ENCODE results near the gene SNX9.
"Not testable (repeated sequence)": the region's sequence is repeated elsewhere in the genome, so short reads cannot be mapped to it uniquely, and the experiment has no call there.

SNX9 gene

GRCh38 chr6:157887892-157888291, 64.8 kb downstream of the SNX9 start:
- DNase-seq (ENCODE audit: low spot score): no peak

- no peak for DNase-seq (ENCODE audit: low spot score)
These were observed 68.7 kb downstream of the SNX9 start for GRCh38 chr6:157891544-157892362.

DNA sequence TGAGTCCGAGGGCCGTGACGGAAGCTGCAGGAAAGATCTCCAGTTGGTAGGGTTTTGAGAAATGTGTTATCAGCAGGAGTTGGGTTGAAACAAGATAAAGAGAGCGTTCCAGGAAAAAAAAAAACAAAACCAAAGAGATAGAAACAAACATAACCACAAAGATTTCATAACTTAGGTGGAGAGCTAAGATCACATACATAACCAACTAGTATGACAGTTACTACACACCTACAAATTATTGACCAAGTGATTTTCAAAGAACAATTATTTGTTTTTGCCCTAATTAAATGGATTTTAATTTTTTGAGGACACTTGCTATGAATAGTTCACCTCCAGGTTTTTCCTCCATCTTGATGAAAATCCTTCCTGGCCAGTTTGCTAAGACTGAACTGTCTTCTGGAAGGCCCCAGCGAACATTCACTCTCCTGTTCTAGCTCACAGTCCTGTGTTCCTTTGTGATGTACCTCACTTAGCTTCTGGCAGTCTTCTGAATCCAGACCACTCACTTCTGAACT, 69.4 kb downstream of the SNX9 start:
- DNase-seq (ENCODE audit: low spot score): no peak

DNA sequence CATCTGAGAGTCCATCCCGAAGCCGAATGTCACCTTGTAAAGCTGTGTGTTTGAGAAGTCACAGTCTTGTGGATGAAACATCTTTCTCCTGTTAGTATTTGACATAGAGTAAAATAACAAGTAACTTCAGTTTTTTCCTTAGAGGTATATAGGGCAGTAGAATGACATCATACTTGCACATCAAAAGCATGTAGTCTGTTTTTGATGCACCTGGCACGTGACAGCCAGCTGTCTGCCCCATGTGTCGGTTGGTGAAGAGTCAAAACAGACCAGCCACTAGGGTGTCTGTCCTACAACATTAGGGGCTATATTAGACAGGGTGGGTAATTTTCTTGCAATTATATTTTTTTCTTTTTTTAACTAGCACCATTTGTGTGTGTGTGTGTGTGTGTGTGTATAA, 70.2 kb downstream of the SNX9 start:
- DNase-seq (ENCODE audit: low spot score): no peak

GRCh38 chr6:157895585-157895984, 72.5 kb downstream of the SNX9 start:
- DNase-seq (ENCODE audit: low spot score): no peak

GRCh38 chr6:157896932-157897331, 73.9 kb downstream of the SNX9 start:
- DNase-seq (ENCODE audit: low spot score): no peak

DNA sequence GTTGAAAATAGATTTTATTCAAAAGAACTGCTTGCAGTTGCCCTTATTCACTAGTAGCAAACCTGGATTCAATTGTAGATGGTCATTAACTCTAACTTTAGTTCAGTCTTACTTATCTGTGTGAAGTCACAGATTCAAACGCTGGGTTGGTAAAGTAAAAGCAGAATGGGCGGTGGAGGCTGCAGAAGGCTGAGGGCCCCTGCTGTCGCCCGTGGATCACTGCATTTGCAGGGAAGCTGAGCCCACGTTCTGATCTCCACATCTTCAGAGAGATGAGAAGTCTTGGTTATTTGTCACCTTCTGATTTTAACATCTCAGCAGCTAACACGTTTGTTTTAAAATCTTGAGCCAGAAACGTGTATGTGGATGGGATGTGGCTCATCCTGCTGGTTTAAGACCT, 75.1 kb downstream of the SNX9 start:
- DNase-seq (ENCODE audit: low spot score): no peak

GRCh38 chr6:157898640-157899039, 75.6 kb downstream of the SNX9 start:
- DNase-seq (ENCODE audit: low spot score): no peak

DNA sequence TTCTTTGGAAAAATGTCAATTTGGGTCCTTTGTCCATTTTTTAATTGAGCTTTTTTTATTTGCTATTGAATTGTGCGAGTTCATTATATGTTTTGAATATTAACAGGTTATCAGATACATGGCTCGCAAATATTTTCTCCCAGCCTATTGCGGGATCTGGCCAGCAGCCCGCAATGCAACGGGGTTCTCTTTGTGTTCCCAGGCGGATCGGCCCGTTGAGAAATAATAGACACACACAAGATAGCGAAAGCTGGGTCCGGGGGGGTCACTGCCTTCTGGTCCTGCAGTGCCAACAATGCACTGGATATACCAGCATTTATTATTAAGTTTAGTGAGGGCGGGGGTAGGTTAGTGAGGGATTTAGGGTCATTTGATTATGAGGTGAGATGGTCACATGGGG, 77.2 kb downstream of the SNX9 start:
- DNase-seq (ENCODE audit: low spot score): not testable (repeated sequence)

GRCh38 chr6:157900751-157901150, 77.7 kb downstream of the SNX9 start:
- not testable (repeated sequence) for DNase-seq (ENCODE audit: low spot score)

- no peak for DNase-seq (ENCODE audit: low spot score)
These were observed 82.0 kb downstream of the SNX9 start for GRCh38 chr6:157904999-157905398.

DNA sequence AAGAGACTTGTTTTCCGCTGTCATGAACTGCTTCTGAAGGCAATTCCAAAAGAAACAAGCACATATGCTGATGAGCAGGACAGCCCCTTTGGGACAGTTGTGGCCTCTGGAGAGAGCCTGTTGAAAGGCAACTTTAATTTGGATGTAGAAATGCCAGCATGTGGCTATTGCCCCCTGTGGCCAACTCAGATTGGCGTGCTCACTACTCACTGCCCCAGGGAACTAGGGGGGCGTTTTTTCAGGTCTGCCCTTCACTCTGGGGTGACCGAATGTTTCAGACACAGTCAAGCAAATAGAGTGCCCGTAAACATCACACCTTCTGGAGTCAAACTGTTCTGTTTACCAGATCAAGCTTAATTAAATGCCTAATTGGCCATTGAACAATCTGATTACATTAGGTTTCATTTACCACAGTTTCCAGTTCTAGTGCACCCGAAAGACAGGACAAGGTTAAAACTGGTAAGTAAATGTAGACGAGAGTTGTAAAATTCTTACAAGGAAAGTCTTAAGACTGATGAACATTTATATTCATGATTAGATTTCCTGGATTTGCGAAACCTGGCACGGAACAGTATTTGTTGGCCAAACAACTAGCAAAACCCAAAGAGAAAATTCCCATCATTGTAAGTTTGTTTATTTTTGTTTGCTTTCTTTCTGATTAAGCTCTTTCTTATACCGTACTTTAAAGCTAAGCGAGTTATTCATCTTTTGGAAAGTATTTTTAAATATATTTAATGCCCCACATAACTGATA, 82.7 kb downstream of the SNX9 start:
- DNase-seq (ENCODE audit: low spot score): no peak

- no peak for DNase-seq (ENCODE audit: low spot score)
These were observed 83.6 kb downstream of the SNX9 start for GRCh38 chr6:157906537-157907061.

DNA sequence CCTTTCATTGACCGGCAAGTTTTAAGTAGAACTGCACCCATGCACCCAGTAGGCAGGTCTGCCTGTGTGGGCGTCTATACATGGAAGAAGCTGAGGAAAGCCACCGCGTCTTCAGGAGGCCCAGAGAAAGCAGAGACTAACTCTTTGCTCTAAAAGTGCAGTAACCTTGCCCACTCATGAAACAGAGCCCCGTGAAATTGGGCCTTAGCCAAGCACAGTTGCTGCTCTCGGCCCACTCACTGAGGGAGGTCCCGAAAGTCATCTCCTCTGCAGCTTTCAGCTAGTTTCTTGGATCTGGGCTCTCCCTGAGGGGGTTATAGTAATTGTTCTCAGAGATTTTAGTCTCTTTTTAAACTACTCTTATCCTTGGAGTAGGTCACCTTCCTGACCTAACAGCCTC, 84.6 kb downstream of the SNX9 start:
- no peak for DNase-seq (ENCODE audit: low spot score)

DNA sequence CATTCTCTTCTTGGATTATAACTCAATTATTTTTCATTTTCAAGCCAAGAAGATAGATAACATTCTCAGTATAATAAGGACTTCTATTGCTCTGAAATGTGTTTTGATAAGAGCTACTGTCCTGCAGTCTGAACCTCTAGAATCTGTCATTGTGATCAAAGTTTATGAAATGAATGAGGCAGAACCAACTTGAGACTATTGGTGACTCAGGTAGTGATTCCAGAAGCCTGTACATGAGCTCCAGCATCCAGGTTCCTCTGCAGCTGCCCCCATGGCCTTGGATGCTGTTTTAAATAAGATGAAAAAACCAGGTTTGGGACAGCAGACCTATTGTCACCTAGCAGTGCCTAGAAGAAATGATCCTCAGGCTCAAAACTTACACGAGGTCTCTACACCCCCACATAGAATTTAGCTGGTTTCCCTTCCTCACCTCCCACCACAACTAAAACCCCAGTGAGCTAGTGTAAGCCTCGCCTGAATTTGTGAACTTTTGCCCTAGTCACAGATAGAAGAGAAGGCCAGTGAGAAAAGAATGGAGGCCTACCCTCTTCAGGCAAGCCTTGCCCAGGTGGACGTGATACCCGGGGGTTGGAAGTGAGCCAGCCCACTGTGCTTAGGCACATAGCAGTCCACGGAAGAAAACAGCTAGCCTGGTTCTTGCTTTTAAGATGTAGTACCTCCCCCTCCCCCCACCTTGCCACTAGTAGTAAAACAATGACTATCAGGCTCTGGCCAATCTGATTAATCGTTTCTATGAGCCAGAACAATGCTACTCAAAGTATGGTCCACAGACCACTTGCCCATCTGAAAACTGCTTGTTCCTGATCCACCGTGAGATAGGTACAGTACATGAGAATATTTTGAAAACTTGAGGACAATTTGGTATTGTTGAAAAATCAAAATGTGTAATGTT, 85.6 kb downstream of the SNX9 start:
- no peak for DNase-seq (ENCODE audit: low spot score)

- no peak for DNase-seq (ENCODE audit: low spot score)
These were observed 86.2 kb downstream of the SNX9 start for GRCh38 chr6:157909282-157909664.

- no peak for DNase-seq (ENCODE audit: low spot score)
These were observed 88.2 kb downstream of the SNX9 start for GRCh38 chr6:157911278-157911677.

GRCh38 chr6:157911786-157912185, 88.7 kb downstream of the SNX9 start:
- DNase-seq (ENCODE audit: low spot score): no peak

DNA sequence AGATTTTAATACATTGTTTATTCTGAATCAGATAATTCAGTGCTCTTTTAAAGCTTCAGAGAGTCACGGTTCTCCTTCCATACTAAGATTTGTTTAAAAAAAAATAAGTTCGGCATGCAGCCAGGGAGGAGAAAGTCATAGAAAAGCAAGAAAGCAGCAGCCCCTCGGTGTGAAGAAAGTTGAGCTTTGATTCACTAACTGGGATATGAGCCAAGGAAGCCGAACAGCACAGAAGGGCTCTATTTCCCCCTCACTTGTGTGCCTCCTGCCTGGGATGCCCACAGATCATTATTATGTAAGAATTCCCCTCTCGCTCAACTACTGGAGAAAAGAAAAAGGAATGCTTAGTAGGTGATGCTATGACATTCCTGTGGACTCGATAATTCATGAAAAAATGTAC, 89.3 kb downstream of the SNX9 start:
- peak; percentile 70 for DNase-seq (ENCODE audit: low spot score)

DNA sequence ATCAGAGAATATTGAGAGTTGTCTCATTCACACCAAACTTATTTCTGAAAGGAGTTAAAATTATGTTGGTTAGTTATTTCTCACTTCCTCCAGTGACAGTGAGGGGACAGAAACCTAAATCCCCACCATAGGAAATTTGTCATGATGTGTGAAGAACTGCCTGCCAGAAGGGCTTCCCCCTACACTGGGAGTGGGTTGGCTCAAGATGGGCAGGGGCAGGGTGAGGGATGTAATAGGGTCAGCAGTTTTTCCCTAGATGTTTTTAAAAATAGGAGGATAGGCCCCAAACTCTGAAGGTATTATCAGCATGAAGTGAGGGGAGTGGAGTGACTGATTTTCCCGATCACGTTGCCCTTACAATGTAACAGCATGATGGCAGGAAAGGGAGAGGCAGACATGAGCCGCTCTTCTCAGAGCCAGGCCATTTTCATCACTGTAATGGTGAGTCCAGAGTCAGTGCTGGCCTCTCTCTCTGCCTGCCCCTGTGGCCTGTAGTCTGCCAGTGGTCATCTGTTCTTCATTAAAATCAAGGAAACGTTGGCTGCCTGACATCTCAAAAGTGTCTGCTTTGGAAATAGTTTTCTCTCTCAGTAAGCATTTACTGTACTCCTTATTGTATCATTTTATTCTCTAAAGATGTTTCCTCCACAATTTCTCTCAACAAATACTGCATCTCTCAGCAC, 98.8 kb downstream of the SNX9 start:
- no peak for DNase-seq (ENCODE audit: low spot score)

GRCh38 chr6:157925771-157926170, 102.7 kb downstream of the SNX9 start:
- DNase-seq (ENCODE audit: low spot score): no peak
